Measurements from ENCODE around the gene PTPRT. TPM values are rescaled to one million over a fixed set of nuclear protein-coding genes. Genes with fewer than 3 reads are reported as not detected.

Gene PTPRT
- total and polyA plus RNA-seq, 8 donors, result 0.23 to 1.8 (median 0.95) TPM

- DNase-seq (no peak), ATAC-seq (no peak), FAIRE-seq (no peak)
- no peaks in the 10 kb centered on the region for H3K36me3 ChIP-seq
- H3K27me3 ChIP-seq, result no peaks in the 10 kb centered on the region
- H3K4me3 ChIP-seq, result no peak overlapping the region
- no peak for TF ChIP-seq CTCF (IDR thresholded peaks at IDR 0.05)
- H3K27ac ChIP-seq, result no peak overlapping the region
- H3K9me3 ChIP-seq, result no peaks in the 10 kb centered on the region
- intact Hi-C loops (cut with DNase I), result no loop called here
- WGBS, 2 donors, result 92 to 97% methylated on average over 5 of the region's 5 CpGs
- H3K4me1 ChIP-seq, result no peaks in the 10 kb centered on the region
These were observed 217.1 kb downstream of the PTPRT start for GRCh38 chr20:42972591-42972990.

GRCh38 chr20:42968746-42969145, 221.0 kb downstream of the PTPRT start:
- FAIRE-seq (no peak), ATAC-seq (no peak), DNase-seq (no peak)
- Histone ChIP-seq H3K9me3 (no peaks in the 10 kb centered on the region), H3K36me3 (no peaks in the 10 kb centered on the region), H3K4me1 (no peaks in the 10 kb centered on the region), H3K27ac (no peak overlapping the region), H3K4me3 (no peak overlapping the region), H3K27me3 (no peaks in the 10 kb centered on the region)
- intact Hi-C loops (cut with DNase I), result no loop called here
- TF ChIP-seq CTCF (IDR thresholded peaks at IDR 0.05), result no peak
- 89 to 98% methylated on average over 9 of the region's 9 CpGs for WGBS, 2 donors

GRCh38 chr20:42963796-42964195, 225.9 kb downstream of the PTPRT start:
- no peak for TF ChIP-seq CTCF (IDR thresholded peaks at IDR 0.05)
- Histone ChIP-seq H3K36me3 (no peaks in the 10 kb centered on the region), H3K4me1 (no peaks in the 10 kb centered on the region), H3K9me3 (no peaks in the 10 kb centered on the region), H3K27me3 (no peaks in the 10 kb centered on the region), H3K4me3 (no peak overlapping the region), H3K27ac (no peak overlapping the region)
- DNase-seq (no peak), ATAC-seq (no peak), FAIRE-seq (no peak)
- intact Hi-C loops (cut with DNase I), result no loop called here
- 81 to 91% methylated on average over 2 of the region's 2 CpGs for WGBS, 2 donors

DNA sequence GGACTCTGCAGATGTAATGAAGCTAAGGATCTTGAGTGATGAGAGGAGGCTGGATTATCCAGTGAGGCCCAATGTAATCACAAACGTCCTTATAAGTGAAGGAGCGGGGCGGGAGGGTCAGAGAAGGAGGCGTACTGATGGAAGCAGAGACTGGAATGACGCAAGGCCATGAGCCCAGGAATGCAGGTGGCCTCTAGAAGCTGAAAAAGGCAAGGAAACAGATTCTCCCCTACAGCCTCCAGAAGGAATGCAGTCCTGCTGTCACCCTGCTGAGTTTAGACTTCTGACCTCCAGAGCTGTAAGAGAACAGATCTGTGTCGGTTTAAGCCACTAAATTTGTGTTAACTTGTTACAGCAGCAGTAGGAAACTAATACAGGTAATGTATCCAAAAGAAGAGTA, 227.9 kb downstream of the PTPRT start:
- intact Hi-C loops (cut with DNase I), result no loop called here
- no peak for ATAC-seq
- Histone ChIP-seq H3K27ac (no peak overlapping the region), H3K9me3 (no peaks in the 10 kb centered on the region), H3K4me3 (no peak overlapping the region), H3K4me1 (peaks cover under 1 to 10% (median 7%) of the 10 kb centered on the region in 3 donors), H3K36me3 (no peaks in the 10 kb centered on the region), H3K27me3 (no peaks in the 10 kb centered on the region)
- DNase-seq, result no peak
- TF ChIP-seq CTCF (IDR thresholded peaks at IDR 0.05), result no peak
- FAIRE-seq, result no peak
- 85 to 88% methylated on average over 6 of the region's 6 CpGs for WGBS, 2 donors

- Histone ChIP-seq H3K4me3 (no peak overlapping the region), H3K27me3 (no peaks in the 10 kb centered on the region), H3K4me1 (peaks cover 3 to 13% (median 10%) of the 10 kb centered on the region in 3 donors), H3K36me3 (no peaks in the 10 kb centered on the region), H3K9me3 (no peaks in the 10 kb centered on the region), H3K27ac (no peak overlapping the region)
- WGBS, 2 donors, result 58 to 62% methylated on average over 2 of the region's 2 CpGs
- FAIRE-seq, result no peak
- intact Hi-C loops (cut with DNase I), result no loop called here
- no peak for TF ChIP-seq CTCF (IDR thresholded peaks at IDR 0.05)
- no peak for DNase-seq
- no peak for ATAC-seq
These were observed 229.7 kb downstream of the PTPRT start for GRCh38 chr20:42959996-42960395.

All from pancreas (tissue), 10 donors.